HG02571 (cell line): Measurements from ENCODE around the gene IRF4.
"Not testable (repeated sequence)": the region's sequence is repeated elsewhere in the genome, so short reads cannot be mapped to it uniquely, and the experiment has no call there.

Experiments used
- ATAC-seq: cut with Tn5 transposase; IDR thresholded peaks from one replicate; pipeline ENCODE4 v1.9.1; 2021; ENCODE audit warnings: mild to moderate bottlenecking, moderate library complexity; ENCODE audit not compliant: unreplicated experiment

Gene IRF4

DNA sequence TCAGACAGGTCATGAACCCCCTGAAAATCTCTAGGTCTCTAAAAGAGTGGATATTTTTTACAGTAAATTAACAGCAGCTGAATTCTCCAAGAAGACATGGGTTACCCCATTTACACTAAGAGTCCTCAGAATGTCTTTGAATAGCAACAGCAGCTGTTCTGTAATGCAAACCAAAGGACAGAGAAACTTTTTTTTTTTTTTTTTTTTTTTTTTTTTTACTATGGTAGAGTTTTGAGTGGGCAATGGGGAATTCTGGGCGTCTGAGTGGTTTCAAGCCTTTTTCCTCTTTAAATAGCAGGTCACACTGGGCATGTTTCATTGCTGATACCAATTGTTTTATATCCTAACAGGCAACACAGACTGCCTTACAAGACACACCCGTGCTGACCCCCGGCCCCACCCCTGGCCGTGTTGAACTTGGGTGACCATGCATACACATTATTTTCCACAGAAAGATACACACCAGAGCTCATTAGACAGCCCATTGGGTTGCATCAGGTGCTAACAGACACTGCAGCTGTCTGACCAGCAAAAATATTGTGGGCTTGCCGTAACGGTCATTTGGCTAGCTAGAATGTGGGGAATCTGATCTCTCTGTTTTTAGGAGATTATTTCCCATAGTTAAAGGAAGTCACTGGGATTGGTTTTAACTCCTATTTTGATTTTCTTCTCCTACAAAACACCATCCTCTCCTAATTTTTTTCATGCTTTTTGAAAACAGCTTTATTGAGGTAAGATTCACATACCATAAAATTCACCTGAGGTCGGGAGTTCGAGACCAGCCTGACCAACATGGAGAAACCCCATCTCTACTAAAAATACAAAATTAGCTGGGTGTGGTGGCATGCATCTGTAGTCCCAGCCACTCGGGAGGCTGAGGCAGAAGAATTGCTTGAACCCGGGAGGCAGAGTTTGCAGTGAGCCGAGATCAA is 26.7 kb upstream of the IRF4 start:
- peak; percentile 60 for ATAC-seq

DNA sequence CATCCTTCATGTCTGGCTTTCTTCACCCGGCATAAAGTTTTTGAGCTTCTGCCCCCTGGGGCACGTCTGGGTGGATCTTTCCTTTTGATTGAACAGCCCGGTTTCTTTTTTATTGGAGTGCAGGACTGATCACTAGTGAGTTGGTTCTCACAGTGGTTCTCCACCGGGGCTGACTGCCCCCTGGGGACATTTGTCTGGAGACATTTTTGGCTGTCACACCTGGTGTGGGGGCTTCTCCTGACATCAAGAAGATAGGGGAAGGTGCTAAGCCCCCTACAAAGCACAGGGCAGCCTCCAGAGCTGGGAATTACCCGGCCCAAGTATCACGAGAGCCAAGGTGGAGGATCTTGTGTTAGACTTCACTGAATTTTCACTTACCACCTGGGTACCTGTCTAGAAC is 25.7 kb upstream of the IRF4 start:
- no peak for ATAC-seq

DNA sequence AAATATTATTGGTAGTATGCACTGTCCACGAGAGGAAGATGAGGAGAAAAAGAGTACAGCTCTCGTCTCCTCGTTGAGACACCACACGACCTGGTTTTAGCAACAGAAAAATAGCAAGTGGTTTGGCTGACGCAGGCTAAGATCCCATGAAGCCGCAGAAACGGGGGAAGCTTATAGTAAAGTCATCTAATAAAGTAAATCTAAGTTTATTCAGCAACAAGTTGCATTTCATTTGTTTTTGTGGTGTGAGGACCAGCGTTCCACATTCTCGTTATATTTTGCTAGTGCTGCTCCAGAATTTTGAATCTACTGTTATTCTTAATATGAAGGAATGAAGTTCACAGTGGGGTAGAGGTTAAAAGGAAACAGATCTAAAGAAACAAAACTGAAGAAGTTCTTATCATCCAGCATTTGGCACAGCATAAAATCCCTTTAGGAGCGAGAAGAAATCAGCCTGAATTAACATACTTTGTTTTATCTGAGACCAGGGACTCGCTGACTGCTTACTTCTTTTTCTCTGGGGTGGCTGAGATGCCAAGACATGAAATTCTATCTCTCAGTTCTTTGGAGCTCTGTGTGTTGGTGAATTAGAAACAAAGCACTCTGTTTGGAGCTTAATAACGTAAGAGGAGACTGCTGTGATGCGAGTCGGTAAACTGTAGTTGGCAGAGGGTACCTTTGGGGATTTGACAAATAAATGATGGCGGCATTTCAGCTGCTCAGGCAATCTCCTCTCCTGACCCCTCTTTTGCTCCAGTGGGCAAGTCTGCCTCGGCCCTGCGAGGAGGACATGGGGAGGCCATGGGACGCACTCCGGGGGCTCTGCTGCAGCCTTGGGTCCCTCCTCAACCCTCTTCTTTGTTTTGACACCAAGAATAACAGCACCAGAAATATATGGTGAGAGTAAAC is 24.9 kb upstream of the IRF4 start:
- no peak for ATAC-seq

DNA sequence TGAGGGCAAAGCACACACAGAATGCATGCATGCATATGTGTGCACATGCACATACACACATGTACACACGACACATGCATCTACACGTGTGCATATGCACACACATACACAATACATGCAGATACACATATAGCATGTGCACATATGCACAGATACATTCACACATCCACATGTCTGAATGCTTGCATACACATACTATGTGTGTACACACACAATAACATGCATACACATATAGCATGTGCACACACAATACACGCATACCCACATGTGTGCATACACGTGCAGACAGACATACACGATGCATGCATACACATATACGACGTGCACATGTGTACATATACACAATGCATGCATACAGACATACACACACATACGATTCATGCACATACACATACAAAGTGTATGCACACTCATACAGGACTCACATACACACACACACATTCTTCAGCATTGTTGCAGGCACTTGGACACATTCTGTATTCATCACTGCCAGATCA is 24.2 kb upstream of the IRF4 start:
- no peak for ATAC-seq

DNA sequence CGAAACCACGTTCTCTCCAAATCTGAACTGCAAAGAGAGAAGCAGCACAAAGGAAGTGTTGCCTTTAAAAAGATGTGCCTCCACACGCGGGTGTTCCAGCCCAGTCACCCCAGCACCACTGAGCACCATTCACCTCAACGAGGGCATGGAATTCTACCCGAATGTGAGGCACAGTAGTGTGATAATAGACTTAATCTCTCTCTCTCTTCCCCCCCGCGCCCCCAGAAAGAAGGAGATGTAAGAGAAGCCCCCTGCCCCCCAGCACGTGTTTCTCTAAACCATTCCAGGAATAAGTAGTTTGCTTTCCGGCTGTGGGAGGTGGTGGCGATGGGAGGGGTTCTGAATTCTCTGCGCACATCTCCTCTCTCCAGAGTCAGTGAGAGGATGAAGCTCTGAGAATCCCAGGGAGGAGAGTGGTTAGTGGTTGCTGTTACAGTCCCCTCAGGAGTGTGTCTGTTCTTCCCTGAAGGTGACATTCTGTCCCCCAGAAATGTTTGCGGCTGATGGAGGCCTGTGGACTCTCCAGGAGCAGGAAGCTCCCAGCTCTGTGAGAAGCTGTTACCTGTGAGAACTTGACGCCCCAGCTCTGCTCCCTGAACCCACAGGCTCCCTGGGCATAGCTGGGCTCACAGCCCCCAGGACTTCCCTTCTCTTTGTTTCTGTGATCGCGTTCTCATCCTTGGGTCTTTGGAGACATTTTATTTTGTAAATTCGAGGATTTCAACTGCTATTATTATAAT is 23.5 kb upstream of the IRF4 start:
- ATAC-seq, result no peak

DNA sequence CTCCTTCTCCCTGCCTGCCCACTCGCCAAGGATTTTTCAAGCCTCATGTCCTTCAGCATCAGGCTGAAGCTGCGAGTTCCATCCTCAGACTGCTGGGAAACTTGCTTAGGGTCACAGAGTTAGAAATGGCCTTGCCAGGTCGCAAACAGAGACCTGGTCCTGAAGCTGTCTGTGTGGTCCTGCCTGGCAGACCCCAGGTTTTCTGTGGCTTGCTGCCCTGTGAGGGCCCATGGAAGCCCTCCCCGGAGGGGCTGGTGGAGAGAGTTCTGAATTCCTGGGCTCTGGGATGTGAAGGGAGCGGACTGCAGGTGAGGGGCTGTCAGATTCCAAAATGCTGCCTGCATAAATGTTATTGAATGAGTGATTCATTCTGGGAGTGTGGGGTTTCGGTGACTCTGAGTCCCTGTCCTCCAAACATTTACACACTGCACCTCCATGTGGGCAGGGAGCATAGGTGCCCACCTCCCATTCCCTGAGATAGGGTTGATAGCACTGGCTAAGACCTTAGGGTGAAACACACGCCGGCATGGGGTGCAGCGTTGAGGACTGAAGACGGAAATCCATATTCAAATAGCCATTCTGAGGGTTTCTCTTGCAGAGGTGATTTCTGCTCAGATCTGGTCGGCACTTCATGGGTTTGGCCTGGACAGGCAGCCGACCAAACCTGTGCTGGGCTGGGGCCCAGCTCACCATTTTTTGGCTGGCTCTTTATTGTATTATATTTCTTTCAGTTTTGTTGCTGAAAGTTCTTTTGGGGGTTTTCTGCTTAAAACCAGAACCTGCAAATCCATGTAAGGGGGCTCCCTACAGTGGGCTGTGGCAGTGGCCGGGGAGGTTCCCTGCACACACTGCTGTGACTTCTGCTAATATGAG is 21.8 kb upstream of the IRF4 start:
- ATAC-seq, result no peak

DNA sequence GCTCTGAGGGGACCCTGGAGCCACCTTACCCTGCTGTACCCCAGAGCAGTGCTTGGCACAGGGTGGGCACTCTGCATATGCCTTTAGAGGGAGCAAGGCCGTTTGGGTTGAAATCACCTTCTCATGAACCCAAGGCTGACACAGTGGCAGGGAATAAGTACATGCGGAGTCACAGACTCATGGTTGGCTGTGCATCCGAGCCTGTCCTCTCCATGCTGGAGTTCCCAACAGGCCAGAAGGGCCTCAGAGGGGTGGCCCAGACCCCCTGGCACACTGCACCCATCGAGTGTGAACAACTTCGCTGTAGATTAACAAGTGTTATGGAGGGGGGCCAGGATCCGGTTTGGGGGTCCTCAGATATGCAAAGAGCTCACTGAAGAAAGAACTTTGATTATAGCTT is 21.0 kb upstream of the IRF4 start:
- ATAC-seq, result no peak

DNA sequence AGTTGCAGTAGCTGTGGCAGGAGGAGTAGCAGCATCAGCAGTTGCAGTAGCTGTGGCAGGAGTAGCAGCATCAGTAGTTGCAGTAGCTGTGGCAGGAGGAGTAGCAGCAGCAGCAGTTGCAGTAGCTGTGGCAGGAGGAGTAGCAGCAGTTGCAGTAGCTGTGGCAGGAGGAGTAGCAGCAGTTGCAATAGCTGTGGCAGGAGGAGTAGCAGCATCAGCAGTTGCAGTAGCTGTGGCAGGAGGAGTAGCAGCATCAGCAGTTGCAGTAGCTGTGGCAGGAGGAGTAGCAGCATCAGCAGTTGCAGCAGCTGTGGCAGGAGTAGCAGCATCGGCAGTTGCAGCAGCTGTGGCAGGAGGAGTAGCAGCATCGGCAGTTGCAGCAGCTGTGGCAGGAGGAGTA is 19.7 kb upstream of the IRF4 start:
- not testable (repeated sequence) for ATAC-seq

DNA sequence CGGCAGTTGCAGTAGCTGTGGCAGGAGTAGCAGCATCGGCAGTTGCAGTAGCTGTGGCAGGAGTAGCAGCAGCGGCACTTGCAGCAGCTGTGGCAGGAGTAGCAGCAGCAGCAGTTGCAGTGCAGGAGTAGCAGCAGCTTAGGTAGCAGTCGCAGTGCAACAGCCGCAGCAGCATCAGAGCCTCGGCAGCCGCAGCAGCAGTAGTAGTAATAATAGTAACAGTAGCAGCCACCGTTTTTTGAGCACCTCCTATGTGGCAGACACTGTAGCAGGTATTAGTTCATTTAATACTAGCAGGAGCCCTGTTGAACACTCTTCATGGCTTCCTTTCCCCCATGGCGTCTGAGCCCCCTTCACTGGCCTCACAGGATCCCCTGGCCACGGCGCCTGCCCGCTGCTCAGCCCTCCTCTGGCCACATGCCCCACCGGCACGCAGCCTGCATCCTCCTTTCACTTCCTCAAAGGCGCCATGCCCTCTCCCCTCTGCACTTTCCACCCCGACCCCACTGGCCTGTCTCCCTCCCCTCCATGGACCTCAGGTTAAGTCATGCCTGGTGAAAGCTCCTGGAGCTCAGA is 19.1 kb upstream of the IRF4 start:
- ATAC-seq, result no peak

DNA sequence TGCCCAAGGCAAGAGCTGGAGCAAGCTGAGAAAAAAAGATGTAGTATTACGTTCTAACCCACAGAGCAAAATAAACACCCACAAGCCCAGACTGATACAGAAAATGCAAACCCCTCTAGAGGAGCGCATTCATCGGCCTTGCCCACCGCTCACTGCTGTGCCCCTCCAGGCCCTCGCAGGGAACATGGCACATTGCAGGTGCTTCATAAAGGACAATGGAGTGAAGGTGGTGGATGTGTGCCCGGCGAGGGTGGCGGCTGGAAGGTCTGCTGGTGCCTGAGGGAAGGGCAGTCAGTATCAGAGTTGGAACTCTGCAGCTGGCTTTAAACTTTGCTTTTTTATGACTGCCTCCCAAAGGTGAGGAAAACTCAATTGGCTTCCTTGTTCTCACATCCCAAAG is 18.5 kb upstream of the IRF4 start:
- ATAC-seq, result no peak

DNA sequence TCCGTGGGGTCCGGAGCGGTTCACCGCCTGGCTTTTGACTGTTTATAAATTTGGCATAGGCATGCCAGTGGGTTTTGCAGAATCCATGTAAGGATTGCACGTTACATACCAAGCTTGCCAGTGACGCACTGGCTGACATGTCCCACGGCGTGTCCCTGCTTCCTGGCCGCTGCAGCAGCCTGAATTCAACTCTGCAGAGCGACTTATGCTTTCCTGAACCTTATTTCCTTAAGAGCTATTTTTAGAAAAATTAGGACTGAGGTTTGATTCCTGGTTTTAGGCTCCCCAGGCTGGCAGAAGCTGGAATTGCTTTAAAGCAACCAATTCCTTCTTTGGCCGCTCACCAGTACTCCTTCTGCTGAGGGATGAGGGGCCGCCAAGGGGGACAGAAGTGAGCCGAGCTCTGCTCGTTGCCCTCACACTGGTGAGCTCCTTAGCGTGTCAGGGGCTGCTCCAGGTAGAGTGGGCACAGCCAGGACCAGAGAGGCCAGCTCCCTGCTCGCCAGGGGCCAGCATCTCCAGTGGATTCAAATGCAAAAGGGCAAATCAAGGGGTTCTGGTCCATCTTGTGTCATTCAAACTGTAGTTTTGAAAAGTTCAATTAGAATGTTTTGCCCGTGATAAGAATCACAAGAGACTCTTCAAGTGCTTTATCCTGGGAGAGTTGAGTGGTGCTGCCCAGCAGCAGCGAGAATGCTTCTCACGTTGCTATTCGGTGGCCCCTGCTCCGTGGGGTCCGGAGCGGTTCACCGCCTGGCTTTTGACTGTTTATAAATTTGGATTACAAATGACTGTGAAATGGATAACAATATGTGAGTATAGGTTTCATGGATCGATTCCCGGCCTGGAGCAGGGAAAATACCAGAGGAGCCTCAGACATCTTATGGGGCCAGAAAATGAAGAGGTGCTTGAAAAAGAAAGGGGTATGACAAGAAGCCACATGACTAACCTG is 17.5 kb upstream of the IRF4 start:
- no peak for ATAC-seq

DNA sequence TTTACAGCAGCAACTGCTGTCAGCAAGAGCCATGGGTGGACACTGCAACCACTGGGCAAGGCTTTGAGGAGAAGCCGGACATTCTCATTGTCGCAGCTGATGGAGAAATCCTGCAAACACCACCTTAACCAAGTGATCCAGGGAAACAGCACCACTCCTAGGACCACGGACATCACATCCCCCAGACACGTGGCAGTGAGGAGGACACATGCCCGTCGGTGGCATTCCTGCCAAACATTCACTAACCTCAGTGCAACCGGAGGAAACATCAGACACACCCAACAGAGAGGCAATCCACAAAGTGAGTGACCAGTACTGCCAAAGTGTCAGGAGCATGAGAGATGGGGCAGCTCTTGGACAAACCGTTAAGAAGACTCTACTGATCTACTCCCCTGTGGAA is 16.6 kb upstream of the IRF4 start:
- ATAC-seq, result no peak

DNA sequence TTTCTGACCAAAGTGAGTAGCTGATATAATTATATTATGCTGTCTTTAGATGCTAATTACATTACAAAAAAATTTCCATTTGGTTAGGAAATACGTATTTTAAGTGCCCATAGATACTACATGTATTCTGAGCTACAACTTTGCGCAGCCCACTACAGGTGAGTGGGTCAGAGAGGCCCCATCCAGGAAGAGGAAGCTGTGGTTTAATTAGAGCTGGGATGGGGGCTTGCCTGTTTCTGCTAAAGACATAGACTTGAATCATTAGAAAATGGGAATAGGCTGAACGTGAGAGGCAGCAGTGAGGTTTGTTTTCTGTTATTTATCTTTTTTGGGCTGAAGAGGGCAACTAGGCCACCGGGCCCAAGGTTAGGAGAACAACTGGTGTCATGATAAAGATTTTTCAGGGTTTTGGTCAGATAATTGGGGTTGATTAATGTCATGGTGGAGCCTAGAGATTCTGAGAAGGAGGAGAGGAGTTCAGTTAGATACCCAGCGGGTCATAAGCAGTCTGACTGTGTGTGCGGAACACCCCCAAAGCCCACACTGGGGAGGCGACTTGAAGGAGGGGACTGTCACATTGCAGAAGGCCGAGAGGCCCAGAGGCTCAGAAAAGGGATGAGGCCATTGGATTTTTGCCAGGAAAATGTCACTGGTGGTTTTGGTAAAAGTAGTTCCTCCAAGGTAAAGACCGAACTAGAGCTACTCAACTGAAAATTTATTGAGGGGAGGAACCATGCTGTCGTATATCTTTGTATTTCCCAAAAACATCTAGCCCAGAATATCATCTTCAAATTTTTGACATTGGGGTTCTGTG is 14.5 kb upstream of the IRF4 start:
- no peak for ATAC-seq

DNA sequence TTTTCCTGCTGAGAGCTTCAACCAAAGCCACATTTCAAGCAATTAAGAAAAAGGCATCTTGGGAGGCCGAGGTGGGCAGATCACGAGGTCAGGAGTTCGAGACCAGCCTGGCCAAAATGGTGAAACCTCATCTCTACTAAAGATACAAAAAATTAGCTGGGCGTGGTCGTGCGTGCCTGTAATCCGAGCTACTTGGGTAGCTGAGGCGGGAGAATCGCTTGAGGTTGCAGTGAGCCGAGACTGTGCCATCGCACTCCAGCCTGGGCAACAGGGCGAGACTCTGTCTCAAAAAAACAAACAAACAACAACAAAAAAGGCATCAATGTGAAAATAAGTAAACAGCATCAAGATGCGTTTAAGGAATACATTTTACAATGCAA is 13.9 kb upstream of the IRF4 start:
- not testable (repeated sequence) for ATAC-seq

DNA sequence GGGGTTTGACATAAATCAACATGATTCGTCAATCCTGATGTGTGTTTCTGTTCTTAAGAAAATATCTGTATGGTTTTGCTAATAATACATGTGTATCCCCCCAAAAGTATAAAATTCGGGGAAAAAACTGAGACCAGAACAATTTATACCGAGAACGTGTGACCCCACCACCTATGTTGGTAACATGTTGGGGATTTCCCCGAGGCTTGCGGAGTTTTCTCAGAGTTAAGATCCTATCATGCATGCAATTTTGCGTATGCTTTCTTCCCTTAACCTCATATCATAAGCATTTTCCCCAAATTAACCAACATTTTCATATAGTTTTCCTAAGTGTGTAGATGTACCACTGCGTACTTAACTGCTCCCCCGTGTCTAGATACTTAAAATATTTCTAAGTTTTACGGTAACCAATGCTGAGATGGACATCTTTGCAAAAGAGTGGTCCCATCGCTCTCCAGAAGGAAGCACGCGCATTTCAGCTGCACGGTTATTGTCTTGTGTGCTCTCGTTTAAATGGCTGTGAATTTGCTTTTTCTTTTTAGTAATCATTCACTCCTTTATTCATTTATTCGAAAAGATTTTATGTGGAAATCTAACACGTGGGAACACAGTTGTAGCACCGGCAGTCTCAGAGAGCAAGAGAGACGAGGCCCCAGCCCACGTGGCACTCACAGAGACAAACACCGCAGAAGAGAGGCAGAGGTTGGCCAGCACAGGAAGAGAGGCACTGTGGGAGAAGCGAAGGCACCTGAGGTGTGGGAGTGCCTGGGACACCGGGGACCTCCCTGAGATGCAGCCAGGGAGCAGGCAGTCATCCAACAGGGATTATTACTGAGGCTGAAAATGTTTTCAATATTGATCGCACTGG is 13.2 kb upstream of the IRF4 start:
- no peak for ATAC-seq

DNA sequence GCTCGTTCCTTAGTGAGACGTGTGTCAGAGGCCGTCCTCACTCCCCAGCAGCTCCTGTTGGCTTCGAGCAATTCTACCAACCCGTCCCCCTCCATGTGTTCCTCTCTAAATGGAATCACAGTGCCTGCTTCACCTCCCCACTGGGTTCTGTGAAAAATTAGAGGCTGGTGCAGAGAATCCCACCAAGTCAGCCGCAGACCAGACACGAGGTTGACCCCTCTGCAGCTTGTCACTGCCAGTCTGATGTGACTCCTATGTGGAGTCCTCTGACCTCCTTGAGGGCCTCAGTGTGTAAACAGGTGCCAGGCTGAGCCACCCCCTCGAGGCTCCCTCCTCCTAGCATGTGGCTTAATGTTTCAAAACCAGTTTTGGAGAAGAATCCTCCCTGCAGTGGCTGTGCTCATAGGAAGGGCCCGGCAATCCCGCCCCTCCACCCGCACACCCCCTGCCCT is 12.6 kb upstream of the IRF4 start:
- no peak for ATAC-seq
